ENCODE results near the gene ZFHX3. TPM values are rescaled to one million over a fixed set of nuclear protein-coding genes. Genes with fewer than 3 reads are reported as not detected.

Gene ZFHX3
- polyA plus RNA-seq, 1 donor (not counting 4 experiments of a cell fraction or from before 2014, with no cell fraction given): 1.2 TPM

GRCh38 chr16:72958522-72959076 lies 89.3 kb downstream of the ZFHX3 start:
- DNase-seq (ENCODE audit: low read depth, low spot score): no peak
- Histone ChIP-seq H3K9me3 (ENCODE audit: control insufficient read depth, low read depth, low read length) (no peaks in the 10 kb centered on the region), H3K27ac (ENCODE audit: control insufficient read depth, insufficient read depth, low read length) (no peak overlapping the region), H4K20me1 (ENCODE audit: control insufficient read depth, extremely low read depth, insufficient read depth, low read length) (peaks cover 4% of the 10 kb centered on the region), H3K4me2 (ENCODE audit: control insufficient read depth, extremely low read depth, insufficient read depth, low read depth, low read length) (no peak overlapping the region), H3K27me3 (ENCODE audit: control insufficient read depth, extremely low read depth, insufficient read depth, low read length) (no peaks in the 10 kb centered on the region), H3K79me2 (ENCODE audit: control insufficient read depth, insufficient read depth, low read length) (no peaks in the 10 kb centered on the region), H3K36me3 (ENCODE audit: control insufficient read depth in 2 of 2, extremely low read depth in 1 of 2, insufficient read depth in 2 of 2, low read length in 2 of 2) (peaks cover 5 to 9% of the 10 kb centered on the region in 2 experiments), H3K4me3 (ENCODE audit: control insufficient read depth in 2 of 3, extremely low read depth in 1 of 3, insufficient read depth in 2 of 3, low read depth in 1 of 3, low read length in 3 of 3) (no peak overlapping the region), H3K9me1 (ENCODE audit: control insufficient read depth, extremely low read depth, insufficient read depth, low read length) (peaks cover 2% of the 10 kb centered on the region), H3K9ac (ENCODE audit: control insufficient read depth, extremely low read depth, insufficient read depth, low read length) (no peak overlapping the region), H3K4me1 (ENCODE audit: control insufficient read depth, extremely low read depth, insufficient read depth, low read length) (peaks cover 10% of the 10 kb centered on the region), H2AFZ (ENCODE audit: control insufficient read depth, low read length) (no peak overlapping the region)
- dilution Hi-C loops (cut with MboI; ENCODE audit: extremely low pct_ligation_motif_present, low sequenced_read_pairs): no loop called here
- no peak for FAIRE-seq
- no peak for TF ChIP-seq EZH2 (IDR thresholded peaks at IDR 0.05; ENCODE audit: low read length)

- peaks cover 4% of the 10 kb centered on the region for H4K20me1 ChIP-seq (ENCODE audit: control insufficient read depth, extremely low read depth, insufficient read depth, low read length)
- H3K27me3 ChIP-seq (ENCODE audit: control insufficient read depth, extremely low read depth, insufficient read depth, low read length): no peaks in the 10 kb centered on the region
- peaks cover 10% of the 10 kb centered on the region for H3K4me1 ChIP-seq (ENCODE audit: control insufficient read depth, extremely low read depth, insufficient read depth, low read length)
- DNase-seq (ENCODE audit: low read depth, low spot score) (no peak), FAIRE-seq (no peak)
- H3K9me1 ChIP-seq (ENCODE audit: control insufficient read depth, extremely low read depth, insufficient read depth, low read length): peaks cover 2% of the 10 kb centered on the region
- no peak overlapping the region for H2AFZ ChIP-seq (ENCODE audit: control insufficient read depth, low read length)
- H3K9me3 ChIP-seq (ENCODE audit: control insufficient read depth, low read depth, low read length): no peaks in the 10 kb centered on the region
- no peak overlapping the region for H3K4me2 ChIP-seq (ENCODE audit: control insufficient read depth, extremely low read depth, insufficient read depth, low read depth, low read length)
- H3K9ac ChIP-seq (ENCODE audit: control insufficient read depth, extremely low read depth, insufficient read depth, low read length): no peak overlapping the region
- H3K36me3 ChIP-seq (ENCODE audit: control insufficient read depth in 2 of 2, extremely low read depth in 1 of 2, insufficient read depth in 2 of 2, low read length in 2 of 2): peaks cover 5 to 9% of the 10 kb centered on the region in 2 experiments
- H3K79me2 ChIP-seq (ENCODE audit: control insufficient read depth, insufficient read depth, low read length): no peaks in the 10 kb centered on the region
- TF ChIP-seq EZH2 (IDR thresholded peaks at IDR 0.05; ENCODE audit: low read length): no peak
- TF ChIP-seq CTCF (optimal IDR thresholded peaks at IDR 0.05 in 1 of 3, IDR thresholded peaks at IDR 0.05 in 1 of 3, conservative IDR thresholded peaks at IDR 0.05 in 1 of 3; ENCODE audit: extremely low read depth in 1 of 3, insufficient read depth in 2 of 3, low read length in 3 of 3): no peak
- H3K27ac ChIP-seq (ENCODE audit: control insufficient read depth, insufficient read depth, low read length): no peak overlapping the region
- H3K4me3 ChIP-seq (ENCODE audit: control insufficient read depth in 2 of 3, extremely low read depth in 1 of 3, insufficient read depth in 2 of 3, low read depth in 1 of 3, low read length in 3 of 3): no peak overlapping the region
- dilution Hi-C loops (cut with MboI; ENCODE audit: extremely low pct_ligation_motif_present, low sequenced_read_pairs): no loop called here
These were observed 90.3 kb downstream of the ZFHX3 start for GRCh38 chr16:72957303-72958277.
